ENCODE measurements around the gene UPF1.
"Not testable (repeated sequence)": the region's sequence is repeated elsewhere in the genome, so short reads cannot be mapped to it uniquely, and the experiment has no call there.

The UPF1 gene

GRCh38 chr19:18814063-18814462, 17.7 kb upstream of the UPF1 start:
- no peak overlapping the region for H3K27ac ChIP-seq
- TF ChIP-seq CTCF (conservative IDR thresholded peaks at IDR 0.05): no peak
- TF ChIP-seq ZFX (IDR thresholded peaks at IDR 0.05): no peak

DNA sequence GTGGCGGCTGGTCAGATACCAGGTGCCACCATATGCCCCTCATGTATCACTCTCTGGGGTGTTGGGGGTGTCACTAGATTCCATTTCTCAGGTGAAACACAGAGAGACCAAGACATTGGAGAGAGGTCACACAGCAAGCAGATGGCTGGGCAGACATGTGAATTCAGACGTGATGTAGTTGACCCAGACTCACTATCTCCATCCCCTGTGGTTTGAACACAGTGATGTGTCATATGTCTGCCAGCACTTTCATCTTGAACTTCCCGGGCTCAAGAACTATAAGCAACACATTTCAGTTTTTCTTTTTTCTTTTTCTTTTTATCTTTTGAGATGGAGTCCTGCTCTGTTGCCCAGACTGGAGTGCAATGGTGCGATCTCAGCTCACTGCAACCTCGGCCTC, 16.1 kb upstream of the UPF1 start:
- H3K27ac ChIP-seq: no peak overlapping the region
- TF ChIP-seq CTCF (conservative IDR thresholded peaks at IDR 0.05) (no peak), ZFX (IDR thresholded peaks at IDR 0.05) (no peak)

DNA sequence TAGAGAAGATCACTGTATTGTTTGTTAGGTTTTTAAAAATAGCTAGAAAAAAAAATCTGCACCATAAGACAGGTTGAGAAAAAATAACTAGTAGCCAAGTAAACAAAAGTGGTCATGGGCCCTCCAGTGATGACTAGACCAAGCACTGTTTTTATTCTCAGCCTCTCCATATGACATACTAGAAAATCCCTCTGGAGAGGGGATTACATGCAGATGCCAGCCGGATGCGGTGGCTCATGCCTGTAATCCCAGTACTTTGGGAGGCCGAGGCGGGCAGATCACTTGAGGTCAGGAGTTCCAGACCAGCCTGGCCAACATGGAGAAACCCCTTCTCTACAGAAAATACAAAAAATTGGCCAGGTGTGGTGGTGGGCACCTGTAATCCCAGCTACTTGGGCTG, 15.1 kb upstream of the UPF1 start:
- not testable (repeated sequence) for H3K27ac ChIP-seq

DNA sequence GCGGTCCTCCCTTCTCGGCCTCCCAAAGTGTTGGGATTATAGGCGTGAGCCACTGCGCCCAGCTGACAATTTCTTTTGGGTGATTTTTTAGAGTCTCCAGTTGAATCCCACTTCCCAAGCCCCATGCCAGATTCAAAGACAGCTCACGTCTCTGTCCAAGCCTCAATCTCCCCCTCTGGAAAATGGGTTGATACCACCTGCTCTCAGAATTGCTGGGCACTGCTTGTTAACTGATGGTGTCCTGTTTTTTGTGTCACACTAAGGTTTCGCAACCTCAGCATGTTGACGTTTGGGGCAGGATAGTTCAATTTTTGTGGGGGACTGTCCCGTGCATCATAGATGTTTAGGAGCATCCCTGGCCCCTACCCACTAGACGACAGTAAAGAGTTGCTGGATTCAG, 14.2 kb upstream of the UPF1 start:
- no peak for TF ChIP-seq ZFX (IDR thresholded peaks at IDR 0.05)
- no peak for TF ChIP-seq CTCF (conservative IDR thresholded peaks at IDR 0.05)
- no peak overlapping the region for H3K27ac ChIP-seq

- TF ChIP-seq ZFX (IDR thresholded peaks at IDR 0.05) (no peak), CTCF (conservative IDR thresholded peaks at IDR 0.05) (no peak)
- H3K27ac ChIP-seq: no peak overlapping the region
Observed at GRCh38 chr19:18828786-18829185, 3.0 kb upstream of the UPF1 start.

GRCh38 chr19:18830488-18830887, 1.3 kb upstream of the UPF1 start:
- H3K27ac ChIP-seq: no peak overlapping the region
- TF ChIP-seq ZFX (IDR thresholded peaks at IDR 0.05) (no peak), CTCF (conservative IDR thresholded peaks at IDR 0.05) (no peak)

DNA sequence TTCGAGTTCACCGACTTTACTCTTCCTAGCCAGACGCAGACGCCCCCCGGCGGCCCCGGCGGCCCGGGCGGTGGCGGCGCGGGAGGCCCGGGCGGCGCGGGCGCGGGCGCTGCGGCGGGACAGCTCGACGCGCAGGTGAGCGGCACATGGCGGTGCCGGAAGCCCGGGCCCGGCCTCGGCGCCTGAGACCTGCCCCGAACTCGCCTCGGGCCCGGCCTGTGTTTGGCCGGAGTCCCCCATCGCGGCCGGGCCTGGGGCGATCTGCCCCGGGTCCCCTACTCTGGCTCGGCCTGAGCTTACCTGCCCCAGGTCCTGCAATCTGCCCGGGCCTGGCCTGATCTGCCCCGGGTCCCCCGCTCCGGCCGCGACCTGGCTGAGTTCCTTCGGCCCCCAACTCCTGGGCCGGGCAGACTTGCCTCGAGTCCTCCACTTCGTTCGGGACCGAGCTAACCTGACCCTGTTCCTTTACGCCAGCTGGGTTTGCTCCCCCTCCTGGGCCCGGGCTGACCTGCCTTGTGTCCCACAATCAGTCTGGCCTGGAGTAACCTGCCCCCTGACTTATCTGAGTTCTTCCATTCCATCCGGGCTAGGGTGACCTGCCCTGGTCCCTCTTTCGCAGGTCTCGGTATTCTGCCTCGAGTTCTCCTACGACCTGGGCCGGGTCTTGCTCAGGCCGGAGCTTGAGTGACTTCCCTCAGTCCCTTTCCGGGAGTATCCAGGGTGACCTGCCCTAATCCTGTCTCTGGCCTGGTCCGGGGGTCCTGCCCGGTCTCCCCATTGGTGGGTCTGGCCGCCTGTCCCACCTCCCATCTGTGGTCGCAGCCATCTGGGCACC, 764 bp downstream of the UPF1 start:
- peak overlapping the region; percentile 89 for H3K27ac ChIP-seq
- TF ChIP-seq CTCF (conservative IDR thresholded peaks at IDR 0.05): no peak; the same call in 1 of the 2 replicates
- peak; percentile 79 for TF ChIP-seq ZFX (IDR thresholded peaks at IDR 0.05)

- H3K27ac ChIP-seq: peak overlapping the region; percentile 89
- TF ChIP-seq CTCF (conservative IDR thresholded peaks at IDR 0.05) (no peak), ZFX (IDR thresholded peaks at IDR 0.05) (no peak)
Observed at GRCh38 chr19:18833141-18833476, 1.4 kb downstream of the UPF1 start.
